Measurements from ENCODE around the gene TEX36.

DNA sequence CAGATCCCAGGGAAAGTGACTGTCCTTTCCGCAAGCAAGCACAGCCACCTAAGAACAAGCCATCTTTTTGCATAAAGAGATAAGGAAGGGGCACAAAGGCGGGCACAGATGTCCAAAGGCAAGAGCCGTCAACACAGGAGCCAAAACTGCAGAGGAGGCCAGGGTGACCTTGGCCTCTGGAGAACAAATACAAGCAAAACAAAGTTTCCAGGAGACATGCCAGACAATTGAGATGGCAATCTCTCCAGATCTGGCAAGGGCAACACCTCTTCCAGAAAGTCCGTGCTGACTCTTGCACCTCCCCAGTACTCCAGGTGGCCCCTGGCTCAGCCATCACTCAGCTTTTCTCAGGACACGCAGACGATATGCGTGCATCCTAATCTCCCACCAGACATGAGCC, 58.2 kb downstream of the TEX36 start:
- TF ChIP-seq, protein P1, sequence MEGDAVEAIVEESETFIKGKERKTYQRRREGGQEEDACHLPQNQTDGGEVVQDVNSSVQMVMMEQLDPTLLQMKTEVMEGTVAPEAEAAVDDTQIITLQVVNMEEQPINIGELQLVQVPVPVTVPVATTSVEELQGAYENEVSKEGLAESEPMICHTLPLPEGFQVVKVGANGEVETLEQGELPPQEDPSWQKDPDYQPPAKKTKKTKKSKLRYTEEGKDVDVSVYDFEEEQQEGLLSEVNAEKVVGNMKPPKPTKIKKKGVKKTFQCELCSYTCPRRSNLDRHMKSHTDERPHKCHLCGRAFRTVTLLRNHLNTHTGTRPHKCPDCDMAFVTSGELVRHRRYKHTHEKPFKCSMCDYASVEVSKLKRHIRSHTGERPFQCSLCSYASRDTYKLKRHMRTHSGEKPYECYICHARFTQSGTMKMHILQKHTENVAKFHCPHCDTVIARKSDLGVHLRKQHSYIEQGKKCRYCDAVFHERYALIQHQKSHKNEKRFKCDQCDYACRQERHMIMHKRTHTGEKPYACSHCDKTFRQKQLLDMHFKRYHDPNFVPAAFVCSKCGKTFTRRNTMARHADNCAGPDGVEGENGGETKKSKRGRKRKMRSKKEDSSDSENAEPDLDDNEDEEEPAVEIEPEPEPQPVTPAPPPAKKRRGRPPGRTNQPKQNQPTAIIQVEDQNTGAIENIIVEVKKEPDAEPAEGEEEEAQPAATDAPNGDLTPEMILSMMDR (IDR thresholded peaks at IDR 0.05) = no peak
- TF ChIP-seq POLR2AphosphoS5 (IDR thresholded peaks at IDR 0.05) = no peak
